Measurements from ENCODE around the gene RANBP9. TPM values are rescaled to one million over a fixed set of nuclear protein-coding genes. Genes with fewer than 3 reads are reported as not detected.

Gene RANBP9
- total RNA-seq, 4 donors from 2014 or later = 26.2 to 49.5 (median 31.3) TPM

GRCh38 chr6:13615792-13616120 lies 95.9 kb downstream of the RANBP9 start:
- no peaks in the 10 kb centered on the region for H3K27me3 ChIP-seq
- H3K36me3 ChIP-seq = peaks cover 0 to 37% (median 0%) of the 10 kb centered on the region in 3 donors
- peak overlapping the region; percentile 77 to 95 (median 87) for H3K27ac ChIP-seq
- no peaks in the 10 kb centered on the region for H3K9me3 ChIP-seq
- peak; percentile 53 to 76 (median 76) for DNase-seq
- H3K4me1 ChIP-seq = peaks cover 0 to 27% (median 6%) of the 10 kb centered on the region in 4 donors
- no peak for TF ChIP-seq POLR2A (IDR thresholded peaks at IDR 0.05)
- TF ChIP-seq CTCF (IDR thresholded peaks at IDR 0.05) = no peak
- H3K4me3 ChIP-seq = peak overlapping the region; percentile 63 to 98 (median 74)

- TF ChIP-seq POLR2A (IDR thresholded peaks at IDR 0.05) = peak; percentile 82 to 87
- peak; percentile 84 to 99 (median 96) for TF ChIP-seq CTCF (IDR thresholded peaks at IDR 0.05)
- Histone ChIP-seq H3K36me3 (peaks cover 0 to 31% (median 0%) of the 10 kb centered on the region in 3 donors), H3K27me3 (no peaks in the 10 kb centered on the region), H3K4me3 (peak within 1 kb of the TSS; percentile 63 to 98 (median 74)), H3K9me3 (no peaks in the 10 kb centered on the region), H3K27ac (peak within 1 kb of the TSS; percentile 77 to 95 (median 87)), H3K4me1 (peaks cover 0 to 27% (median 6%) of the 10 kb centered on the region in 4 donors)
- peak; percentile 95 to 98 (median 98) for DNase-seq
Measured at GRCh38 chr6:13614926-13615791, 96.5 kb downstream of the RANBP9 start, which contains the start of gene NOL7. Gene NOL7 (plus strand): TSS chr6:13615335. CDS start chr6:13615359, 24 bp downstream.

- TF ChIP-seq CTCF (IDR thresholded peaks at IDR 0.05) (no peak), POLR2A (IDR thresholded peaks at IDR 0.05) (no peak)
- Histone ChIP-seq H3K4me1 (peaks cover 0 to 27% (median 6%) of the 10 kb centered on the region in 4 donors), H3K27me3 (no peaks in the 10 kb centered on the region), H3K27ac (peak overlapping the region; percentile 77 to 95 (median 87)), H3K36me3 (peaks cover 0 to 23% (median 0%) of the 10 kb centered on the region in 3 donors), H3K4me3 (peak overlapping the region; percentile 63 to 98 (median 74)), H3K9me3 (no peaks in the 10 kb centered on the region)
- peak; percentile 43 to 75 (median 71) for DNase-seq
Measured at GRCh38 chr6:13614126-13614925, 97.3 kb downstream of the RANBP9 start.

GRCh38 chr6:13613029-13613594 lies 98.5 kb downstream of the RANBP9 start:
- no peak for TF ChIP-seq POLR2A (IDR thresholded peaks at IDR 0.05)
- no peak for TF ChIP-seq CTCF (IDR thresholded peaks at IDR 0.05)
- H3K36me3 ChIP-seq = peaks cover 0 to 12% (median 0%) of the 10 kb centered on the region in 3 donors
- DNase-seq = no peak
- no peak overlapping the region for H3K27ac ChIP-seq
- H3K27me3 ChIP-seq = no peaks in the 10 kb centered on the region
- peaks cover 0 to 3% (median 0%) of the 10 kb centered on the region in 4 donors for H3K9me3 ChIP-seq
- H3K4me3 ChIP-seq = no peak overlapping the region
- H3K4me1 ChIP-seq = peaks cover 0 to 27% (median 6%) of the 10 kb centered on the region in 4 donors

GRCh38 chr6:13611715-13612114 lies 99.9 kb downstream of the RANBP9 start:
- H3K4me3 ChIP-seq = no peak overlapping the region
- H3K27me3 ChIP-seq = no peaks in the 10 kb centered on the region
- no peak for TF ChIP-seq CTCF (IDR thresholded peaks at IDR 0.05)
- TF ChIP-seq POLR2A (IDR thresholded peaks at IDR 0.05) = no peak
- no peak overlapping the region for H3K27ac ChIP-seq
- peaks cover 0 to 19% (median 4%) of the 10 kb centered on the region in 4 donors for H3K4me1 ChIP-seq
- no peak for DNase-seq
- peaks cover 0 to 3% (median 0%) of the 10 kb centered on the region in 4 donors for H3K9me3 ChIP-seq
- H3K36me3 ChIP-seq = peaks cover 0 to 3% (median 0%) of the 10 kb centered on the region in 3 donors
